Left forelimb (tissue), 1 donor: ENCODE data around the gene POLR3F.
"Not testable (repeated sequence)": the region's sequence is repeated elsewhere in the genome, so short reads cannot be mapped to it uniquely, and the experiment has no call there.

Experiments used
- DNase-seq: peaks from one replicate; pipeline ENCODE4 v3.0.0-alpha.2; 2018; ENCODE audit warnings: low spot score

Gene POLR3F

DNA sequence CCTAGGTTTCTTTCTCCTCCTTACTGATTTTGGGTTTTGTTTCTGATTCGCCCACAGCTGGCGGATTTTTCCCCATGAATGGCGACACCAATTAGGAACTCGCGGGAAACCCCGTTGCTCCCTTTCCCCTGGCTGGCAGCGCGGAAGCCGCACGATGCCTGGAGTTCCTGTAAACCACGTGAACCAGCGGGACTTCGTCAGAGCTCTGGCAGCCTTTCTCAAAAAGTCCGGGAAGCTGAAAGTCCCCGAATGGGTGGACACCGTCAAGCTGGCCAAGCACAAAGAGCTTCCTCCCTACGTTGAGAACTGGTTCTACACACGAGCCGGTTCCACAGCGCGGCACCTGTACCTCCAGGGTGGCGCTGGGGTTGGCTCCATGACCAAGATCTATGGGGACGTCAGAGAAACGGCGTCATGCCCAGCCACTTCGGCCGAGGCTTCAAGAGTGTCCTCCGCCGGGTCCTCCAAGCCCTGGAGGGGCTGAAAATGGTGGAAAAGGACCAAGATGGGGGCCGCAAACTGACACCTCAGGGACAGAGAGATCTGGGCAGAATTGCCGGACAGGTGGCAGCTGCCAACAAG, 37.4 kb downstream of the POLR3F start:
- no peak for DNase-seq

DNA sequence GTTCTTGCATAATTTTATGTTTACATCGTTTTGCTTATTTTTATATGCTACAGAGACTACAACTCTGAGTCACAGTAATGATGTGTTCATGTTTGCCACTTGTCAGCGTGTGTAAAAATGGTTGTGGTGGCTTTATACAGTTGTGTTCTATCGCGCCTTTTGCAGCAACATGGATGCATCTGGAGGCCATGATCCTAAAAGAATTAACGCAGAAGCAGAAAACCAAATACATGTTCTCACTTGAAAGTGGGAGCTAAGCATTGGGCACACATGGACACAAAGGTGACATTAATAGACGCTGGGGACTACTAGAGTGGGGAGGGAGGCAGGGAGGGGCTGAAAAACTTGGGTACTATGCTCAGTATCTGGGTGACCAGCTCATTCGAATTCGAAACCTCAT, 39.6 kb downstream of the POLR3F start:
- no peak for DNase-seq

DNA sequence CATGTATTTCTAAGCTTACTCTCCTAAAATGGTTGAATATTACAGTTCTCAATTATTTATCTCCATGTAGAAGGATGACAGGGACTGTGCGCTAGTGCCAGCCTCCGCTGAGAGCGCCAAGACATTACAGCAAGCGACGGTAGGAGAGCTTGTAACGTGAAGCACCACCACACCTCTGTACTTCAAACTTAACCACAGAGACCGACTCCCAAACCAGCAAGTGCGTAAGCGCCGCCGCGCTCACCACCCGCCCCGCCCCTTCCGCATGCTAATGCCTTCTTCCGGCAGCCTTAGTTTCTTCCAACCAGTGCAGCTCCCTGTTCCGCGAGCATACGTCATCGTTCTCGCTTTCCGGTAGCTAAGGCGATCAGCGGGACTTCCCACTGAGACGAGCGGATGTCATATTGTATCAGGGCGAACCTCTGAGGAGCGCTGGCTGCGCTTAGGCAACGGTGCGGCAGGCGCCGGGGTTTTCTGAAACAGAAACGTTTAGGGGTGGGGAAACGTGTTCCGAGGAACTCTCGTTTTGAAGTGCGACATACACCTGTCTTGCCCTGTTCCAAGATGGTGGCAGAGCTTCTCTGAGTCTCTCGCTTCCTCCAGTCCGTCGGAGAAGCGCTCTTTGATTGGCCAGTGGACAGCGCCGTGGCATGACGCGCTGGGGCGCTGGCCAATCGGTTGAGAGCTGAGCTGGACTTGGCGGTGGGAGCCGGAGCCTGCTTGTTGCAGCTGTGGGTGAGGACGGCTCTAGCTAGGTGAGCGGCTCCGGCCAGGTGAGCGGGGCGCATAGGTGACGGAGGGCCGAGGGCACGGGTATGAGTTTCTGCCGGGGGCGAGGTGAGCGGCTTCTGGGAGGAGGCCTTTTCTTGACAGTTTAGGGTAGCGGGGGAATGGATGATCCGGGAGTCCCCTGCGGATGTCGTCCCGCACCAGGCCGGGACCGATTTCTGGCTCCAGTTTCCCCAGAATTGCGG, 40.3 kb downstream of the POLR3F start, which contains the start of gene SEC23B:
SEC23B (plus strand) TSS at position 723 of the 974 bp plus-strand sequence. CDS start 2,896 bp downstream, outside the sequence.
- DNase-seq: peak; percentile 97

GRCh38 chr20:18511571-18511970, 44.4 kb downstream of the POLR3F start:
- no peak for DNase-seq

GRCh38 chr20:18513208-18513607, 46.0 kb downstream of the POLR3F start:
- no peak for DNase-seq

- no peak for DNase-seq
Measured at GRCh38 chr20:18514127-18514526, 46.9 kb downstream of the POLR3F start.

DNA sequence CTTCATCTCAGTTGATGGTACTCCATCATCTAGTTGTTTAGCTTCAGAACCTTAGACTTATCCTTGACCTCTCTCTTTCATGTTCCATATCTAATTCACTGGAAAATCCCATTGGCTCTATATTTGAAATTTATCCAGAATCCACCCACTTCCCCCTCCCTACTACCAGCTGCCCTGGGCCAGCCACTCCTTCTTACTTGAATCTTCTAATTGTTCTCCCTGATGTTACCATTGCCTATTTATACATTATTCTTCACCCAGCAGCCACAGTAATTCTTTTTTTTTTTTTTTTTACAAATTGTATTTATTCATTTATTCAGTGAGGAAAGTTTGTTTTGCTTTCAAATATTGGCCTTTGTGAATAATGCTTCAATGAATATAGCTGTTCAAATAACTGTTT, 48.8 kb downstream of the POLR3F start:
- DNase-seq: no peak

DNA sequence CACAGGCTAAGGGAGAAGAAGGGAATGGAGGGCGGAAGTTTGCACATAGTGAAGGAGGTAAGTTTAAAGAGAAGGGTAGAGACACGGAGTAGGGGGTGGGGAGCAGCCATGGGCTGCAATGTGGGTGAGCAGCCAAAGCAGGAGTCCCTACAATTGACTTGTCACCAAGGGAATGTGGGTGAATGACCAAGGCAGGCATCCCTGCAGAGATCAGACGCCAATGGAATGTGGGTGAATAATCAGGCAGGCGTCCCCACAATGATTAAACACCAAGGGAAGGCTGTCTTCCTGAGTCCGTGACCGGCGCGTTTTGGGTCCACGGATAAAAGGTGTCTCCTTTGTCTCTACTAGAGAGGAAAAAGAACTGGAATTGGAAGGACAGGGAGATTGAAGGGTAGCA, 54.9 kb downstream of the POLR3F start:
- not testable (repeated sequence) for DNase-seq

- no peak for DNase-seq
Measured at GRCh38 chr20:18523066-18523465, 55.9 kb downstream of the POLR3F start.

DNA sequence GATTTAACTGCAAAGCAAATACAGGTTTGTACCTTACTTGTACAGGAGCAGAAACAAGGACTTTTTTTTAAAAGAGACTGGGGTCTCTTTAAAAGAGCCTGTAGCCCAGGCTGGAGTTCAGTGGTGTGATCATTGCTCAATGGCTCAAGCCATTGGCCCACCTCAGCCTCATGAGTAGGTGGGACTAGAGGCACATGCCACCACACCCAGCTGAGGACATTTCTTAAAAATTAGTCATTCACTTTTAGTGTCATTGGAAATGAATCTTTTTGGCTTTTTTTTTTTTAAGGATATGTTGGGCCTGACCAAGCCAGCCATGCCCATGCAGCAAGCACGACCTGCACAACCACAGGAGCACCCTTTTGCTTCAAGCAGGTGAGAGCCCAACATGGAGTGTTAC, 57.5 kb downstream of the POLR3F start:
- no peak for DNase-seq

DNA sequence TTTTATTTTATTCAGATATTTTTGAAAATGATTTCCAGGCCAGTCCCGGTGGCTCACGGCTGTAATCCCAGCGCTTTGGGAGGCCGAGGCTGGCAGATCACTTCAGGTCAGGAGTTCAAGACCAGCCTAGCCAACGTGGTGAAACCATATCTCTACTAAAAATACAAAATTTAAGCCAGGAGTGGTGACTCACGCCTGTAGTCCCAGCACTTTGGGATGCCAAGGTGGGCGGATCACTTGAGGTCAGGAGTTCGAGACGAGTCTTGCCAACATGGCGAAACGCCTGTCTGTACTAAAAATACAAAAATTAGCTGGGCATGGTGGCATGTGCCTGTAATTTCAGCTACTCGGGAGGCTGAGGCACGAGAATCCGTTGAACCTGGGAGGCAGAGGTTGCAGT, 59.6 kb downstream of the POLR3F start:
- not testable (repeated sequence) for DNase-seq

- no peak for DNase-seq
Measured at GRCh38 chr20:18527339-18527738, 60.1 kb downstream of the POLR3F start.

DNA sequence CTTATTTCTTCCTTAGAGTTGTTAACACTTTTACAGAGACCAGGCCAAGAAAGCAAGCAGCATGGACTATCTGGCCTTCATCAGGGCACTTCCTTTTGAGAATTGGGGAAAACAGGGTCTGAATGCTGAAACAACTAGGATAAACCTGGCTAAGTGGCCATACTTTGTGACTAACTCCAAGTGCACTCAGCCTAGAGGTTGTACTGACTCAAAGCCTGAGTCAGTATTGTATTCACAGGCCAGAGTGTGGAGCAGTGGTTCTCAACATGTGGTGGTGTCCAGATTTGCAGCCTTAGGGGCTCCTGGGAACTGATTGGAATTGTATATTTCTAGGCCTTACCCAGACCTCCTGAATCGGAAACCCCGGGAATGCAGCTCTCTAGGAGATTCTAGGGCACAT, 60.6 kb downstream of the POLR3F start:
- no peak for DNase-seq

DNA sequence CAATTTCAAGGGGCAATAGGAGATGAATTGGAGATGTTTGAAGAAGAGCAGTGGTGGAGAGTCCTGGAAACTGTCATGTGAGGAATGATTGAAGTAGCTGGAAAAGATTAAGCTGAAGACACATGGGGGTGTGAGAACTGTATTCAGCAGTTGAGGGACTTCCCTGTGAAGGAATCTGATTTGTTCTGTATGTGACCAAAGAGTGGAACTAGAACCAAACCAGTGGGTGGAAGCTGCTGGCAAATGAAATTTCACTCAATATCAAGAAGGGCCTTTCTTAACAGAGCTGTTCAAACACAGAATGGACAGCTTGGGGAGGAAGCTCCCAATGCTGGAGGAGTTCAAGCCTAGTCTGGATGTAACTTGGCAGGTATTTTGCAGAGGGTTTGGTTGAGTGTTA, 61.9 kb downstream of the POLR3F start:
- no peak for DNase-seq

GRCh38 chr20:18532626-18533025, 65.4 kb downstream of the POLR3F start:
- no peak for DNase-seq

- DNase-seq: no peak
Measured at GRCh38 chr20:18533491-18533890, 66.3 kb downstream of the POLR3F start.

GRCh38 chr20:18533978-18534644, 66.9 kb downstream of the POLR3F start:
- DNase-seq: no peak
